HG02588 (cell line): ENCODE data around the gene MTM1.

ENCODE experiments used
- ATAC-seq: cut with Tn5 transposase; IDR thresholded peaks from one replicate; pipeline ENCODE4 v1.9.1; 2021; ENCODE audit warnings: mild to moderate bottlenecking, moderate library complexity; ENCODE audit not compliant: unreplicated experiment

The MTM1 gene

GRCh38 chrX:150599226-150599625 lies 30.8 kb downstream of the MTM1 start:
- no peak for ATAC-seq

DNA sequence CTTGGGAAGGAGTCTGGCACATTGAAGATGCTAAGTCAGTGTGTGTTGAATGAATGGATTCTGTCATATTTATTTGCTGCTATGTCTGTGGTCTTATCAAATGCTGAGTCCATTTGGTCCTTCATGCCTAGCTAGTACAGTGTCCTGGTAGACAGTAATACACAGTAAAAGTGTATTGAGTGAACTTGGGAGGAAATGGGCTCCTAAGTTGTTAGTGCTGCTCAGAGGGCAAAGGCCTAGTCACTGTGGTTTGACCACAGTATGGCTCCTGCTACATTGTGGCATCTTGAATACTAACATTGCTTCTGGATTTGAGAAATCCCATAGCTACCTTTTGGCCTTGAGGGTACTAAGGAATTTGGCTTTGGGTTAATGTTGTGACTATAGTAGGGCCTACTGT lies 33.9 kb downstream of the MTM1 start:
- no peak for ATAC-seq

DNA sequence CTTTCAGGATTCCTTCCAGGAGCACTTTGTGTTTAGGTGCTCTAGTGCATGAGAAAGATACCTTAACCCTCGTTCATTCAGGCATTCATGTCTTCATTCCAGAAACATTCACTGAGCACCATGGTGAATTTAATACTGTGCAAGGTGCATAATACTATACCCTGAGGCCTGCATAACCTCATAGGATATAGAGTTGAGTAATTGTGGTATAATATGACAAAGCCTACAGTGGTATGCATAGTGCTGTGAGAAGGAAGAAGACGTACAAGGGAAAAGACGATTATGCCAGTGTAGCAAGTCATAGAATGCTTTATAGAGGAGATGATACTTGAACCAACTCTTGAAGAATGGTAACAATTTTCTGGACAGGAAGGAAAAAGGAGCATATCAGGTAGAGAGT lies 34.3 kb downstream of the MTM1 start:
- no peak for ATAC-seq

GRCh38 chrX:150605603-150606002 lies 37.2 kb downstream of the MTM1 start:
- no peak for ATAC-seq

GRCh38 chrX:150607201-150607600 lies 38.8 kb downstream of the MTM1 start:
- ATAC-seq, result no peak

DNA sequence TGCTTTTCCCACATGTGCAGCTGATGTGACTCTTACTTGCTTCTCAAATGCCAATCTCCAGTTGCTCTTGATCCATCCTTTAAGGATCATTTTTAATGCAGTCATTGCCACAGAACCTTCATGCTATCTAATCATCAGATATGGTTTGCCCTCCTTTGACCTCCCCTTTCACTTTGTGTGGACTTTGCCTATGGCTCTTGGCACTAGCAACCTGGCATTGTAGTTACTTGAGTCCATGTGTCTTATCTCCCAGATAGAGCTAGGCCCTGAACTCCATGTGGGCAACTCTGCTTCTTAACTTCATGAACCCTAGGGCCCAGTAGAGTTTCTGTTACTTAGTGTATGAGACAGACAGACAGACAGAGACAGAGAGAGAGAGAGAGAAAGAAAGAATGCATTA lies 41.6 kb downstream of the MTM1 start:
- no peak for ATAC-seq

GRCh38 chrX:150610446-150610845 lies 42.0 kb downstream of the MTM1 start:
- ATAC-seq, result no peak

- ATAC-seq, result no peak
These were observed 46.9 kb downstream of the MTM1 start for GRCh38 chrX:150615356-150615755.

DNA sequence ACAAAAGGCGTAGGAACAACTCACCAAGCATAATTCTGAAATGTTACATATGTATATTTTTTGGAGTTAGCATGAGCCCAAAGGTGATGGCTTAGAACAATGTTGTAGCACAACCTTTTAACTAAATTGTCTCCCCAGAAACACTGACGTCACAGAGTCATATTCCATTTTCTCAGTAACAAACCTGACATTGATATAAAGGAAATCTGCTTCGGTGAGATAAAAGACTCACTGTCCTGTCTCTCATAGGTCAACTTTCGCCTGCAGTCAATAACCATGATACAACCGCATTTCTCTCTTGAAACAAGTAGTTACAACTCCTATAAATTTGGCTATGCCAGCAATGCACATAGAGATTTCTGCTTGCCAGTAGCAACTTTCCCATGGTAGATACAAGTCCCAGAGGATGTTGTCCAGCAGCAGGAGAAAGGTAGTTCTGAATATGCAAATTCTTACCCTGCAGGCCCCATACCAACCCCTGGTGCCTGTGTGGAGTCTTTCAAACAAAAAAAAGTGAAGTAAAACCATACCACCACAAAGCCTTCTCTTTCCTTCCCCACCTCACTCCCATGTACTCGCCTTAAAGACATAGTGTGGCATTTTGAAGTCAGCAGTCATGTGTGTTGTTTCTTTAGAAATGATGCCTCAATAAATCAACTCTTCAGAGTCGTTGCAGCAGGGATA lies 47.9 kb downstream of the MTM1 start:
- no peak for ATAC-seq

DNA sequence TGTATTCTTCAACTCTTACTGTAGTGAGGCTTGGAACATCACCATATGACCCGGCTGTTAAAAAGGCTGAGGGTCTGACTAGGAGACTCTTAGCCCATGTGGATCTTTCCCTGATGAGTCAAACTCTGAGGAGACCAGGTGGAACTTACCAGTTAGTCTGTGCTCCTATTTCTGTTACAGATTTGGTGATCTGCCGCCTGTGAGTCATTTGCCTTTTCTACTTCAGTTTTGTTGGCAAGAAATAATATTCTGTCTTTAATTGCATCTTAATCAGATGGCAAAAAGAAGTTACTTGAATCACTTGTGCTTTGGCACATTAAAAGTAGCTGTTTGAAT lies 48.4 kb downstream of the MTM1 start:
- no peak for ATAC-seq

GRCh38 chrX:150621652-150622051 lies 53.2 kb downstream of the MTM1 start:
- no peak for ATAC-seq

- ATAC-seq, result no peak
These were observed 55.2 kb downstream of the MTM1 start for GRCh38 chrX:150623583-150623982.

DNA sequence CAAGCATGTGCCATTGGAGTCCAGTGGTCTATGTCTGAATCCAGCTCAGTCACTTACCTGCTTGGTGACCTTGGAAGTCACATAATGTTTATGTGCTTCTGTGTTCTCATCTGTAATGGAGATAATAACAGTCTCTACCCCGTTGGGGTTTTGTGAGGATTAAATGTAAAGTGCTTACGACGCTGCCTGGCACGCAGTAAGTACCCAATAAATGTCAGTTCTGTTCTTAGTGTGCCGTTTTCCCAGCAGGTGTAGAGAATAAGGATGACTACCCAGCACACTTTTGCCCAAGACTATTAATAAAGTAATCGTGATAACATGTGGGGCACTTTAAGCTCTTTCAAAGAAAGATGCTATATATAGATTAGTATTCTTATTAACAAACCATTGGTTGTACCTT lies 56.7 kb downstream of the MTM1 start:
- ATAC-seq, result no peak

DNA sequence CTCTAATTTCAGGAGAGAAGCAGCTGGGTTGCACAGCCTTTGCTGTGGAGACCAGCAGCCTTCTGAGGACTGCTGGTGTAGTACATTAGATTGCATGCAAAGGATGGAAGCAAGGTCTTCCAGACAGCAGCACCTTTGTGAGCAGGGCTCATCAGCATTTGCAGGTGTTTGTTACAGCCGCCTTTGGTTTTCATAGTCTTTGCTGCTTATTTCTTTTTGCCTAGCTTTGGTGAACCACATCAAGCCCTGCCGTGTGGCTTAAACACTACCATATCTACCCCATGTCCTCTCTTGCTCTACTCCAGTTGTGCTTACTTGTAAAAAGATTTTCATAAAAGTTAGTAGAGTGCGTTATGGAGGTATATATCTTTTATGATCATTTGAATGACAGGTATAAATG lies 57.5 kb downstream of the MTM1 start:
- no peak for ATAC-seq

DNA sequence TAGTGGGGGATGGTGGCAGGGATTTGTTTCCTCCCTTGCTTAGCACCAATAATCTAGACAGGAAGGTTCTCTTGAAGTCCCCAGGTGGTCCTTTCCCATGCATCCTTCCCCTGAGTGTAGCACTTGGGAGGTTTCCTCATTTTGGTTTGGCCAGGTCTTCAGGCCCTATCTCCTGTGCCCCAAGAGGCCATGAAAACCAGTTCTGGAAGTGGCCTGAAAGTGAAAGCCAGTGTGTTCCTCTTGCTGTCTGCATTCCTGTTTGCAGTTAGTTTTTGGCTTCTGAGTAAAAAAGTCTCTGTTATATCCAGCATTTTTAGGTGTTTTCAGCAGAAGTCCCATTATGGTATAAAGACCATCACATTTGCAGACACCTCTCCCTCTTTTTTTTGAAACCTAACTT lies 59.5 kb downstream of the MTM1 start:
- no peak for ATAC-seq

DNA sequence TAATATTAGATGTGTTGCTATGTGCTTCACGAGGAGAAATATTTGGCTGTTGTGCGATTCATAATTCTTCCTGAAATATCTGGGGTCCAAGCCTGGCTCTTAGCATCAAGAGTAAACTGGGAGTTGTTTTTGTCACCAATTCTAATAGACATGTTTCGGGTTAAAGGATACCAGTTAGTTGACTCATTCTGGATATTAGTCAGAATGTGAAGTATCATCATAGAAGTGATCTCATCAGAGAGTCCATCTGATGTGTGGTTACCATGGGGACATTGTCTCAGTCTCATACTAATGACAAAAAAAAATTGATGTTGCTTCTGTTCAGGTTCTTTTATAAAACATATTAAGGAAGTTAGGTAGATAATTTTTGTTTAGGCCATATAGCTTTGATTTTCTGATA lies 67.5 kb downstream of the MTM1 start:
- peak; percentile 68 for ATAC-seq

- ATAC-seq, result no peak
These were observed 74.0 kb downstream of the MTM1 start for GRCh38 chrX:150642423-150642822.

- no peak for ATAC-seq
These were observed 74.8 kb downstream of the MTM1 start for GRCh38 chrX:150643271-150643670.

GRCh38 chrX:150643958-150644357 lies 75.5 kb downstream of the MTM1 start:
- ATAC-seq, result no peak

DNA sequence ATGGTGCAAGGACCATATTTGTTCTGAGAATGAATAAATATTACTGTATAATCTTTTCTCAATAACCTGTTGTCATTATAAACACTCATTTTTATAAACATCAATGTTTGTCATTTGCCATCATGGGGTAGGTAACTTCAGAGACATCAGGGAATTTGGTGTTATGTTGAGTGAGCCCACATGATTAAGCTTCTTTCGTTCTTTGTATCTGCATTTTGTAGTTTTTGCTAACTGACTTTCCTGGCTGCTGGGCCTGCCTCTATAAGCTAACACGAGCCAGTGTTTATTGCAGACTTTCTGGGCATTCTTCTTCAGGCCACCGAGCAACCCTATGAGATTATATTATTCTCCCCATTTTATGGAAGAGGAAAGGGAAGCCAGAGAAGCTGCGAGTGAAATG lies 76.0 kb downstream of the MTM1 start:
- no peak for ATAC-seq

DNA sequence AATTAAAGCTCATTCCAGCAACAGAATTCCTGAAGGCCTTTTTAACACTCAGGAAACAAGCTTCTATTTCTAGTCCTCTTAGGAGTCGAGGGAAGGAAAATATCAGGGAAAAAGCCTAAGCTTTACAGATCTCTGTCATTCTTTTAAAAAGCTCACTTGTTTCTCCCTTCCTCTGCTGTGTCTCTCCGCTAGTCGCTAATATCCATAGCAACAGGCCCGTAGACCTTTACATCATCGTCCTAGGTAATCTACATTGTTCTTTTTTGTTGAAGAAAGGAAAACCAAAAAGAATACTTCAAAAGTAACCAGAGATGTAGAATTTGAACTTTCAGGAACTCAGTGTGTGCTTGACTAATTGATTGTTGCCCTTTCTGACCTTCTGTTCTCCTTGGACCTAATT lies 78.9 kb downstream of the MTM1 start:
- ATAC-seq, result no peak

DNA sequence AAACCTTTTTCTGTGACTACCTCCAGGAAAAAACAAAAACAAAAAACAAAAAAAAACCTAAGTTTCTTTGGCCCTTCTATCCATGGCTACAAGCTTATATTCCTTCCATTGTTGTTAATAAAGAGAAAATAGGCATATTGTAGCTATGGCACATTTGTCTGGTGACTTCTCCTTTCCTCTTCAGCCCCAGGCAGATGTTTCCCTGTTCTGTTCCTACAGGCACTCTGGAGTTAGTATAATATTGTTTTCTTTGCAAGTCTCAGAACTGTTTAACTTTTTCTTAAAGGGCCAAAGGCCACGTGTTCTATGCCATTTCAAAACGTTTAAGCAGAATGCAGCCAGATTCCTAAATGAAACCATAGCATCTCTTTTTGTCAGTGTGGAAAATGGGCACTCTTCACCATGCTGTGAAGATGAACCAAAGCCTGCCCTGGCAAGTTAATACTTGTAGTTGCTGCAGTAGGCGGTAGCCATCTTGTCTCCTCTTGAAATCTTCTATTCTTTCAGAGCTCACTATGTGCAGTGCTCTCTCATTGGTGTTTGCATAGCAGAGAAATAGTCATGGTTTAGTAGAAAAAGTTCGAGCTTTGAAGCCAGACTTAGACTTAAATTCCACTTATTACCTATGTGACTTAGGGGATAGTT lies 80.0 kb downstream of the MTM1 start:
- ATAC-seq, result no peak
